GM21825 (cell line): ENCODE measurements around the gene AGTPBP1.

Source experiments
- ATAC-seq: cut with Tn5 transposase; IDR thresholded peaks from one replicate; pipeline ENCODE4 v1.9.1; 2021; ENCODE audit warnings: mild to moderate bottlenecking, moderate library complexity; ENCODE audit not compliant: unreplicated experiment

Gene AGTPBP1

DNA sequence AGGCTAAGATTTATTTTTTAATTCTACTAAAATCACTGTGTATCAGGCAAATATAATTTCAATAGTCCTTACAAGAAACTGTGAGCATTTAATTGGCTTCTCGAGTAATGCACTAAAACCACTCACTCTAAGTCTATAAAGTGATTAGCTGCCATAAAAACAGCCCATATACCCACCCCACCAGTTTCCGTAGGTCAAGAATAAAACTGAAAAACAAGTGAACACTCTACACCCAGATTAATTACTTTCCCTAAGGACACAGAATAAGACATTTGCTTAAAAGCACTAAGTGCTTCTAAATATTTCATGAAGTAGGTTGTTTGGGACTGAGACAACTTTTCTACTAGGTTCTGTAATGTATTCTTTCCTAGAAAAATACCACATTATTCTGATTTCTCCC lies 194.2 kb downstream of the AGTPBP1 start:
- ATAC-seq = no peak

DNA sequence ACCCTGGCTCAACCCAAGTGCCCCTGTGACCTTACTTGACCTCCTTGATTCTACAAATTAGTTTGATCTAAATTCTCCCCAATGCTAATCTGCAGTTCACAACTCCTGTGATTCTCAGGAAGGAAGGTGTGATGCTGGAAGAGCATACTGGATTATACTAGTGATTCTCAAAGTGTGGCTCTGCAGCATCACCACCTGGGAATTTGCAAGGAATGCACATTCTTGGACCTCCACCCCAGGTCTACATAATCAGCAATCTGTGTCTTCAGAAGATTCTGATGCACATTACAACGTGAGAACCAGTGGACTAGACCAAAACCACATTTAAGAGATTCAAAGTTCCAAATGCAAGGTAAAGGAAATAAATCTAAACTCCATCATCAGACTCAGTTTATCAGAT lies 198.6 kb downstream of the AGTPBP1 start:
- no peak for ATAC-seq

DNA sequence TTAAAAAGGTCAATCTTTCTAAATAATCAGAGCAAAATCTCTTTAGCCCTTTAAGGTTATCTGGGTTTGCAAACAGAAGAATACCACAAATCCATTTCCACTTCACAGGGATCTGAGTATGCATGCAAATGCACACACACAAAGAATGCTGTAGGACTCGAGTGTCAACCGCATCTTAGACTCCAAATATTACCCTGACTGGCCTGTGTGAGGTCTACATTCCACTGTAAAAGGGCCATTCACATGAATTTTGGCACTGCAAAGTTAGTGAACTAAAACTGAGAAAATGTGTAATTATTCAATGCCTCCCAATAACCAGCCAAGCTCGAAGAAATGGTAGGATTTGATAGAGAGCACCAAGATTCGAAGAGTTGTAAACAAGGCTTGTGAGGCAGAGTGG lies 199.9 kb downstream of the AGTPBP1 start:
- ATAC-seq = no peak

DNA sequence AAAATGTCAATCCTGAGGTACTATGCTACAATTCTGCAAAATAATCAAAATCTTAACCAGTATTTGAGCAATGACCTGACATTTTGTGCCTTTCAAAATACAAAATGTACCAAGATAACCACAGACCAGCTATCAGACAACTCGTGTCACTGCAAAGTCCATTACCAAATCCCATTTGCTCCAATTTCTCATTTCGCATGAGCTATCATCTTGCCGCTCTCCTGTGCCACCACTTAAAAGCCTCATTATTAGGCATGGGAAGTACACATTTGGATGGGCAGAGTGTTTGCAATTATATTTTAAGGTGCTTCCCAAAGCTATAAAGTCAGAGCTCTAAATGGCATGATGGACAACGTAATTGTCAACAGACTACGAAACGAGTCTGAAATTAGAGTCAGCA lies 205.2 kb downstream of the AGTPBP1 start:
- no peak for ATAC-seq

DNA sequence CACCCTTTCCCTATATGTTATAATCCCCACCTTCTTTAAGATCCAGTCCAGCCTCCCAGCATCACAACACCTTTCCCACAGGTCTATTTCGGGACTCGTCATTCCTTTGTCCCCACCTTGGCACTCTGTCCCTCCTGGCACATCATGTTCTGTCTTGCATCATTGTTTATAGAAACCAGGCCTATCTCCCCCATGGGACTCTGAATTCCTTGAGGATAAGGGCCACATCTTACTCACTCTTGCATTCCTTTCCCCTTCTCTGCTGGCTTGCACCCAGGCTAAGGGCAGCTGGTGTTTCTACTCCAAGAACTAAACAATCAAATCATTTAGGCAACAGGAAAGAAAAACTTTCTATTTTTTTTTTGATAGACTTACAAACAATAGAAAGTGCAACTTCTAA lies 205.7 kb downstream of the AGTPBP1 start:
- ATAC-seq = no peak

DNA sequence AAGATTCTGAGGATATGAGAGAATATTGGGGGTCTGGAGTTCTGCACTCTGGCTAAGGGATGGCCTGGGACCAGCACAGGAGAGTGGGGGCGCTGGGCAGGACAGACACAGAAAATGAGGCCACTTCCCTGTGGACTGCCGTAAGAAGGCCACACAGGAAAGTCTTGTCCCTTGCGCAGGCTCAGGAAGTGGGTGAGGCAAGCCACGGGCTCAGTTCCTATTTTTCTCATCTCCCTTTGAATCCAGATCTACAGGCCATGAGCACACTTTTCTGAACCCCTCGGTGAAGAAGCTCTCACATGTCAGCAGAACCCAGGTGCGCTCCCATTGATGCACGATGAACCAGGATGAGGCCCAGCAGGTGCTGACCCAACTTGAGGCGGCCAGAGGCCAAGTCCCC lies 207.4 kb downstream of the AGTPBP1 start:
- no peak for ATAC-seq

DNA sequence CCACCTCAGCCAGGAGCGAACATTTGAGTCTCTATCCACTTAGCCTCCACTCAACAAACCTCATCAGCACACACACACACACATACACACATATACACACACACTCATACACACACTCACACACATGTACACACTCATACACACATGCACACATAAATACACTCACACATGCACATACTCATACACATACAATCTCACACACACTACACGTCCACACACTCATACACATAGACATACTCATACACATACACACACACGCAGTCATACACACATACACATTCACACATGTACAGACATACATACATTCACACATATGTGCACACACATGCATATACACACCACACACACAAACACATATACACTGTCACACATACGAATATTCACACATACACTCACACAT lies 208.2 kb downstream of the AGTPBP1 start:
- no peak for ATAC-seq

DNA sequence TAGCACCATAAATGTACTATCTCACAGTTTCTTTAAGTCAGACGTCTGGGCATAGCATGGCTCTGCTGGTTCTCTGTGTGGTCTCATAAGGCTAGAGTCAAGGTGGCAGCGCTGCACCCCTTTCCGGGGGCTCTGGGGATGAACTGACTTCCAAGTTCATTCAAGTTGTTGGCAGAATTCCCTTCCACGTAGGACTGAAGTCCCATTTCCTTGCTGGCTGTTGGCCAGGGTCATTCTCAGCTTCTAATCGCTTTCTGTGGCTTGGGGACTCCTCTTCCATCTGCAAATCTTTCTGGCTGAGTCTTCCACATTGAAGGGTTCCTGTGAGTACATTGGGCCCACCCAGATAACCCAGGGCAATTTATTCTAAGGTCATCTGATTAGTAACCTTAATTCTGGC lies 211.0 kb downstream of the AGTPBP1 start:
- ATAC-seq = no peak

DNA sequence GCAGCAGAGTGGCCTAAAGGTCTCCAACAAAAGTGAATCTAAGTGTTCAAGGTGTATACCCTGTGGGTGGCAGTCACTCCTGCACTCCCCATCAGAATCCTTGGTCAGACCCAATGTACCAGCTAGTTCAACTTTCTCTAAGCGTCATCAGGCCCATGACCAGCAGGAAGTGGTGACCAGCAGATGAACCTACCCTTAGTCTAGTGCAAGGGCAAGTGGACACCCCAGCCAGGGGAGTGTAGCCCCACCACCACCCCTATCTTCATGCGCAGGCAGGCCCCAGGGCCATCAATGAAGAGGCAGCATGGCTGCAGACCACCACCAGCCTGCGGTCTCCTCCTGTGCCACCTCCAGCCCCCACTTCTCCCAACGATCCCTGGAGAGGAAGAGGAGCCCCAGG lies 213.1 kb downstream of the AGTPBP1 start:
- no peak for ATAC-seq

DNA sequence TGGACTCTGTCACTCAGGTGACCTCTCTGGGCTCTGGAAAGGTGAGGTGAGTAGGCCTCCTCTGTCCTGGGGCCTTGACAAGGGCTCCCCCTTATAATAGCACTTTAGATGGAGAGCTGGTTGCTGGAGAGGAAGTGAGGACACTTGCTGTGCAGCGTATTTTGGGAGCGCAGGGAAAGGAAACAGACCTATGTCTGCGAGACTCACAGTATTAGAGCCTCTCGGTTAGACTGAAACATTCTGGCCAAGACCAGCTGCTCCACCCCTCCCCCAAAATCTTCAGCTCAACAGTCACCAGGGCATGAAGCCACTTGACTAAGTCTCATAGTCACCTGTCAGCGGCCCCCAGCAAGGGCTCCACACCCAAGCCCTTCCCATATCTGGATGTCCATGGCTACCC lies 213.6 kb downstream of the AGTPBP1 start:
- no peak for ATAC-seq

DNA sequence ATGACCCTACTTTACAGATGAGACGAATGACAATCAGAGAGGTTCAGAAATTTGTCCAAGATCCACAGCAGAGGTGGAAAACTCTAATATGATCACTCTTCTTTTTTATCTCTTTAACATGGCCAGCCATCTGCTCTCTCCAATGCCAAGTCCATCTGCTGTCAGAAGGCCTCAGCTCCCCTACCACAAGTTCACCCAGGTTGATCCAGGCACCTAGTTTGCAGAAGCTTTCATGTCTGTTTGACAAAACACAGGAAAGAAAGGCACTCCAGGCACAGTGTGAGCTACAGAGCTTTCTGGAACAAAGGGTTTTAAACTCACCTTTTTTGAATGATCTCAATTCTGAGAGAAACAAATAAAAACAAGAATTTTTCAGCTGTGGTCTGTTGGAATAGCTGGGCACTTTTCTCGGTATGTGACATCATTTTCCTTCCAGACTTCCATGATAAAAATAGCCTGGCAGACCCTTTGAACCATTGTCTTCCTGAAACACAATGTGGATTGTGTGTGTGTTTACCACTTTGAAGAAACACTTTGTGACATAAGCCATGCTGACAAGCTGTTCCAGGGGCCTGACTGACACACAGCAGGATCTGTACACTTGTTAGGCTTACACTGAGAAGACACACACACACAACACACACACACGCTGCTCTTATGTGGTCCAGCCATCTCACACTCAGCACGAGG lies 214.3 kb downstream of the AGTPBP1 start:
- ATAC-seq = no peak

DNA sequence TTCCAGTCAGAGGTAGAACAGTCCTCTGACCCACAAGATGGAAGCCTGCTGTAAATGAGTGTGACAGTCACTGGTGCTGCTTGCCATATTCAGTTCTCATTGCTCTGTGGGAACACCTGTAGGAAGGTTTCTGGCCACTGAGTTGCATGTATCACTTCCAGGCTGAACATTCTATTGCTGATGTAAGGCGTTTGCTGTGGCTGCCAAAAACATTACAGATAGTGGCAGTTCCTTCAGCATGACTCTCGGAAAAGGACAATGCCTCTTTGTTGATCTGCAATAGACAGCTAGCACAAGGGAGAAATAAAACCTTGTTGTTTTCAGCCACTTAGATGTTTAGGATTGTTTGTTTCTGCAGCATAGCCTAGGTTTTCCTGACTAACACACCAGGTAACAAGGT lies 217.2 kb downstream of the AGTPBP1 start:
- no peak for ATAC-seq

DNA sequence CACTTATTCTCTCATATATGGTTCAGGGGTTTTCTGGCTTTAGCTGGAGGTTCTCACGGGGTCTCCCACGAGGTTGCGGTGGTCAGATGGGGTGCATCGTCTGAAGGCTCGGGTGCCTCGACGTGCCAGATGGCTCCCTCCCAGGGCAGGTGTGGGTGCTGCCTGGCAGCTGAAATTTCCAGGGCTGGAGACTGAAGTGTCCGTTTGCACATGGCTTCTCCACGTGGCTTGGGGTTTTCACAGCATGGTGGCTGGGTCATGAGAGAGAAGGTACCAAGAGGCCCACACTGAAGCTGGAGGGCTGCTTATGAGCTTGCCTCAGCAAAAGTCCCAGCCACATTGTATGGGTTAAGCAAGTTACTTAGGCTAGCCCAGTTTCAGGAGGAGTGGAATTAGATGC lies 218.6 kb downstream of the AGTPBP1 start:
- ATAC-seq = no peak

DNA sequence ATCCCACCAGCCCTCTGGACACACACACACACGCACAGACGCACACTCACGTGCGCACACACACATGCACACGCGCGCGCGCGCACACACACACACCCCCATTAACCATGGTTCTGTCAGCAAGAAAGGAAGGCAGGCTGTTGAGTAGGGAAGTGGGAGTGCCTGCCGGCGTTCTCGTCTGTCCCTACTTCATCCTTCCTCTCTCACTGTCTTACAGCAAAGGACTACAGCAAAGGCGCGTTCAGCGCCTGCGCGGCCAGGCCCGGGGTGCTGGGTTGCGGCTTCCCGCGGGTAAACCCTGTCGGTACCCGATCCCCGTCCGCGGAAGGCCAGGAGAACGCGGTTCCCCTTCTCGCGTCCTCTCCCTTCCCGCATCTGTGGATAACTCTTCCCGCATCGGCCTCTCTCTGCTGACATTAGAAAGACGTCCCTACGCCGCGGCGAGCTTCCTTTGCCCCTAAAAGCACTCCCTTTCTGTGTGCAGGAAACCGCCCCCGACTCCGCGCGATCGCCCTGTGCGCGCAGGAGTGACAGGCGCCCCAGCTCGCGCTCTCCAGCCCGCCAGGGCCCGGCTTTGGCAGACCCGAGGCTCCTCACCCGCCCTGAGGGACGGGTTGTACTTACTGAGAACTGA lies 219.2 kb downstream of the AGTPBP1 start:
- no peak for ATAC-seq

DNA sequence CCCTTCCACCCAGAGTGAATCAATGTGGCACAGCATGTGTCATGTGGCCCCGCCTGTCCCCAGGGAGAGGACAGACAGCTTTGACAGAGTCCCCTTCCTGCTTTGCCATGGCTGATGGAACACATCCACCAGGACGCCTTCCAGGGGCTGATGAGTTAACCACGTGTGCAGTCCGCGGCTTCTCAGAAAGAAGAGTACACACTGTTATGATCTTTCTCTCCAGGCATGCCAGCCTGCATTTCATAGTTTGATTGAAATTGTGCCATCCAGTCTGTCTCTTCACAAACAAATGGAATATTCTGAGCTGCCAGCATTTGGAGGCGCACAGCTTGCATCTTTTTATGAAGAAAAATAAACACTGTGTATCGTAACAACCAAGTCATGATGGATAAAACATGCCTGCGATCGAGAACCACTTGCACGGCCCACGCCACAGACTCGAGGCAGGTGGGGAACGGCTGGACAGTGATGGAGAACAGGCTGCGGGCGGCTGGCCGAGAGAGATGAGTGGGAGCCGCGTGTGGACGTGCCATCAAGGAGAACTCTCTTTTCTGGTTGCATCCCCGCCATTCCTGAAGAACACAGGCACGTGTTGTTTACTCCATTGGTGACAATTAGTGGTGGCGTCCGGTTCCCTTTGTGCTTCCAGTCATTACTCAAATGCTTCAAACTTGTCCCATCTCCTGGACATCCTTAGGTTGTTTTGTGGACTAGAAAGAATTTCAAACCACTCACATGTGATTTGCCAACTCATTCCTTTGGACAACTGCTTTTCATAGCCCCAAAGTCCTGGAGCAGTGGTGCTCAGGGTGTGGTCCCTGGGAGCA lies 220.2 kb downstream of the AGTPBP1 start:
- ATAC-seq = no peak

DNA sequence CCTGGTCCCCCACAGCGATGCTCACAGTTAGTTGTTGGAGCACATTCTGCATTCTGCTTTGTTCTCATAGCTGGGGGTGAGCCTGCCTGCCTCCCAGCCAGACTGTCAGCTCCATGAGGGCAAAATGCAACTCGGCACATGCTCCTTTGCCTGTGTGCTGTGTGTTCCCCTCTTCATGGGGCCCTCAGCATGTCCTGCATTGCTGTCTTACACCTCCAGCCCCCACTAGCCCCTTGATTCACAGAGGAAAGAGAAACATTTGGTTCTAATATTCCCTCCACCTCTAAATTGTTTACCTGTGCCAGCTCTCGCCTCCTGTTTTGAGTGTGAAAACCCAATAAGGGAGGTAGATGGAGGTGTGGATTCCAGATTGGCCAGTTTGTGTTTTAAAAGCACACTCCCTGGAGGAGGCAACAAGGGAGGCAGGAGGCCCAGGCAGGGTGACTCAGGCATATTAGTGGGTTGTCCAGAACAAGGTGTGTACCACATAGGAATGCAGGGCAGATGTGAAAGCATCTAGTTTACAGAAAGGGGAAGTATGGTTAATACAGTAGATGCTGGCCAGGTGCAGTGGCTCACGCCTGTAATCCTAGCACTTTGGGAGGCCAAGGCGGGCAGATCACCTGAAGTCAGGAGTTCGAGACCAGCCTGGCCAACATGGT lies 224.6 kb downstream of the AGTPBP1 start:
- ATAC-seq = no peak

DNA sequence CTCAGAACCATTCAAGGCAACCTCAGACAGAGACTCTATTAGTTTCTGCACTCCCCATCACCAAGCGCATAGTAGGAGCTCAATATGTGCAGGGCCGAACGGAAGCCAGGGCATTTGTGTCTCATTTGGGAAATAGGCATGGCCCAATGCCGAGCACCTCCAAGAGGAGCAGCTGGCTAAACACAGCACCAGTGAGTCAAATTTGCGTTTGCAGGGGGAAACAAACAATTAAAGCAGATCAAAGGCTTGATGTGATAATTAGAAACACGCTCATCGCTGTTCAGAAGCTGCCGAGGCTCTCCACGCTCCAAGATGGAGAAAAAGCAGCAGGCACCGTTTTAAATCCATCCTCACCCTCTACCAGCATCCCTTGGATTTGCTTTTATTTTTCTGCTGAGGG lies 225.3 kb downstream of the AGTPBP1 start:
- ATAC-seq = no peak

DNA sequence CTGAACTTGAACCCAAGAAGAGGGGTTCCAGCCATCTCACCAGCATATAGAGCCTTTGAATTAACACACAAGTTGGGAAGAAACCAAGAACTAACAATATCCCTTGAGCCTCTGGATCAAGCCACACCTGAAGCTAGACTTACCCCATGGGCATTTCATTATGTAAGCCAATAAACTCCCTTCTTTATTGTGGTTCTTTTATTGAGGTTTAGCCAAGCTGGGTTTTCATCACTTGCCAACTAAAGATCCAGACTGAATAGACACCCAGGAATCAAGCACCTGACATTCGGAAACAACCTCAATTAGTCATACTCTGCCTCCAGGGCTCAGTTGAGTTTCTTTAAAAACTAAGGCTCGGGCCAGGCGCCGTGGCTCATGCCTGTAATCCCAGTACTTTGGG lies 226.7 kb downstream of the AGTPBP1 start:
- no peak for ATAC-seq

DNA sequence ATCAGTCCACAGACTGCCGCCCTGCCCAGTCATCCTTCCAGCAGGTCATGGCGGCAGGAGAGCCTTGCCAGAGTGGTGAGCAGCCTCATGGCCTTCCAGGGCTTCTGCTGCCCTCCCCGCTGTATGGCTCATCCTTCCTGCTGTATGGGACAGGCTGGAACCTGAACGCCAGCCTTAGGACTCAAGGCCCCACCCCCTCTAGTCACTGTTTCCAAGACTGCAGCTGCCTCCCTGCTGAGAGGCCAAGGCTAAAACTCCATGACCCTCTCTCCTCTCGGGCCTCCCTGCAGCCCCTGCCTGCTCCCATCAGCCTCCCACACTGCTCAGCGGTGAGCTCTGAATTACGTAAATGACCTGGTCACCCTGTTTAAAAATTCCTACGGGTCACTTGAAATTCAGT lies 227.5 kb downstream of the AGTPBP1 start:
- no peak for ATAC-seq

DNA sequence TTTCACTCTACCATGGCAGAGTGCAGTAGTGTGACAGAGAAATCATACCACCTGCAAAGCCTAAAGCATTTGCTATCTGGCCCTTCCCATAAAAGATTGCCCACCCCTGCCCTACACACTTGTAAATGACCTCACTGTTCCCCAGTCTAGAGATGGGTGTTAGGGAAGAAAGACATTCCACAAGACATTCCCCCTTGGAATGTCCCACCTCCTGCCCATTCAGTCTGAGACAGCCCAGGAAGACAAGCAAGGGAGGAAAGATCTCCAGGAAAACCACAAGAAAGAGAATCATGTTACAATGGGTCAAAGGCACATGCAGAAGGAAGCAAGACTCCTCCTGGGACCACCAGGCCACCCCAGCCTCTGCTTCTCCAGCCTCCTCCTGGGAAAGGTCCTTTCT lies 230.0 kb downstream of the AGTPBP1 start:
- ATAC-seq = no peak

DNA sequence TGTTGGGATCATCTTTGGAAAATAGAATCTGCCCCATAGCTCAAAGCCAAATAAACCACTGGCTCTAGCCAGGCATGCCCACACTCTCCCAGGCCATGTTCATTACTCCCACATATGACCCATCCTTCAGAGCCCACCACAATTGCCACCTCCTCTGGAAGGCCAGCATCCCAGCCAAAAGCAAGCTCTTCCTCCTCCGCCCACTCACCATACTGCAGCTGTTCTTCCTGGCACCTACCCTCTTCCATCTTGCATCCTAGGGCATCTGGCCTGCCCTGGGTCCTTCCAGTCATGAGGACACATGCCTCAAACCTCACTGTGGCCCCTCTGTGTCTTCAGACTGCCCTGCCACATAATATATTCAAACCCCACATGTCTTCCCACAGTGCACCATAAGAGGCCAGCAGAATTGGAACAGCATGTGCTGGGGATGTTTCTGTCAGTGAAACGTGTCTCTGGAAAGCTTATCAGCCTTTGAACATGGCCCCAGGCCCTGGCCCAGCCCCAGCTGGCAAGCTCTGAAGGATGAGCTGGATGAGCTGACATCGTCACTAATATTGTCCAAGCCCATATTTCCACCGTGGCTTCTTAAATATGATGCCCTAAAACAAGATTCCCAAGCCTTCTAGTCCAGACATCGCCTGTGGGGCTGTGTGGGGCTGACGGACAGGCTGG lies 230.8 kb downstream of the AGTPBP1 start:
- ATAC-seq = no peak
